ENCODE data around the gene PLIN5.
A peak's percentile ranks its signal among the peaks of the same experiment; 100 is the strongest.

PLIN5 gene

GRCh38 chr19:4483385-4483784, 51.6 kb downstream of the PLIN5 start:
- no peak for DNase-seq (ENCODE audit: low spot score)

GRCh38 chr19:4482721-4483364, 52.2 kb downstream of the PLIN5 start:
- DNase-seq (ENCODE audit: low spot score), result no peak

DNA sequence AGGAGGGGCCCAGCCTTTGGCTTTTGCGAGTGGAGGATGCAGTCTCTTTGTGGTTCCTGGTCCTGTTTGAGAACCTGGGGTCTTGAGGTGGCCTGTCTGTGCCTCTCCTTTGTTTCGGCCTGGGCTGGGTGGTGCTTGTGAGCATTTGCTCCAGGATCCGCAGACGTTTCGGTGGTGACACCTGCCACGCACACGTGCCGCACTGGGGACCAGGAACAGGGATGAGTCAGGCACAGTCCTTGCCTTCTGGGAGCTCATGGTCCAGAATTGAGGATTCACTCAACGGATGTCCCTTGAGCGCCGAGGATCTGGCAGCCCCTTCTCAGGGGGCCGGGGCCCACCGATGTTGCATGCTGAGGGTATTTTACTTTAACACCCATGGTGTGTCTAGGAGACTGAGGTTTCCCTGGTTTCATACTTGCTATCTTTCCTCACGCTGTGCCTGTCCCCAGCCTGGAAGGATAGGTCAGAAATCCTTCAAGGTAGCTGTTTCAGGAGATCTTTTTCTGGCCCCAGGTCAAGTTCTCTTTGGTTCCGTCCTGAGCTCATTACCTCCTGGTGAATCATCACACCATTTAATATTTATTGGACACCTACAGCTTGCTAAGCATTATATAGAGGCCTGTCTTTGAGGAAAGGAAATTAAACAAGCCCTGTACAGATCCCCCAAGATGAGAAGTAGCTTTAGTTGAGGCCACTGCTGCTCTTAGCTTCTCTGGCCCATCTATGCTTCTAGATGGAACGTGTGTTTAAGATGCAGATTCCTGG, 57.8 kb downstream of the PLIN5 start:
- DNase-seq (ENCODE audit: low spot score), result no peak

- DNase-seq (ENCODE audit: low spot score), result peak; percentile 52
Measured at GRCh38 chr19:4474514-4475022, 60.5 kb downstream of the PLIN5 start.

- no peak for DNase-seq (ENCODE audit: low spot score)
Measured at GRCh38 chr19:4473763-4474513, 61.1 kb downstream of the PLIN5 start.

DNA sequence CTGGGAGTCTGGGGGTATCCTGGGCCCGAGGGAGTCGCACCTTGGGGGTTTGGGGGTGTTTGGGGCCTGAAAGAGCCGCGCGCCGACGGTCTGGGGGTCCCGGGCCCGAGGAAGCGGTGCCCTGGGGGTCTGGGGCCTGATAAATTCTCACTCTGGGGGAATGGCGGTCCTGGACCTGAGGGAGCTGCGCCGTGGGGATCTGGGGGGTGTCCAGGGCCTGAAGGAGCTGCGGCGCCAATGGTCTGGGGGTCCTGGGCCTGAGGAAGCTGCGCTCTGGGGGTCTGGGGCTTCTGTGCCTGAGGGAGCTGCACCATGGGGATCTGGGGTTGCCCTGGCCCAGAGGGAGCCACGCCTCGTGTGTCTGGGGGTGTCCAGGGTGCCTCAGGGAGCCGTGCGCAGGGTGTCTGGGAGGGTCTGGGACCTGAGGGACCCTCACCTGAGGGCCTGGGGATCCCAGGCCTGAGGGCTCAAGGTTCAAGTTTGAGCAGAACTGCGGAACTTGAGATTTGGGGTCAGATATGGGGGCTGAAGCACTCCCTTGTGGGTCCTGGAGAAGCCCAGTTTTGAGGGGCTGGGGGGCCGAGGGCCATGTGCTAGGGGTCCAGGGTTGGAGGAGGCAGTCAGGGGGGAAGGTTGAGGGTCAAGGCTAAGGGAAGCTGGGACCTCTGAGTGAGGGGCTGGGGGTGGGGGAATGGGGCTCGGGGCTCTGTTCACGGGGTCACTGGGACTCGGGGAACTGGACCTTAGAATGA, 61.8 kb downstream of the PLIN5 start:
- DNase-seq (ENCODE audit: low spot score), result no peak
